Astrocyte of the cerebellum (primary cell): ENCODE results near the gene DNTTIP2.
"Not testable (repeated sequence)": the region's sequence is repeated elsewhere in the genome, so short reads cannot be mapped to it uniquely, and the experiment has no call there.

Experiments
- DNase-seq: peaks from one replicate; pipeline ENCODE4 v3.0.0-alpha.2; 2011; ENCODE audit warnings: low read depth
- H3K4me3 ChIP-seq: 2 replicates; pipeline ENCODE4 v1.5.1; 2011; ENCODE audit warnings: mild to moderate bottlenecking, low read depth, low read length, moderate library complexity
- in situ Hi-C: cut with HindIII; loops from 2 replicates; pipeline ENCODE4 v1.10.0; 2017; ENCODE audit warnings: low sequenced_read_pairs
- TF ChIP-seq, protein P1 (sequence below): IDR thresholded peaks from 2 replicates; pipeline ENCODE4 v1.5.1; 2012; ENCODE audit warnings: low read length, low read depth, moderate library complexity, mild to moderate bottlenecking; ENCODE audit errors: missing control alignments

DNTTIP2 gene

DNA sequence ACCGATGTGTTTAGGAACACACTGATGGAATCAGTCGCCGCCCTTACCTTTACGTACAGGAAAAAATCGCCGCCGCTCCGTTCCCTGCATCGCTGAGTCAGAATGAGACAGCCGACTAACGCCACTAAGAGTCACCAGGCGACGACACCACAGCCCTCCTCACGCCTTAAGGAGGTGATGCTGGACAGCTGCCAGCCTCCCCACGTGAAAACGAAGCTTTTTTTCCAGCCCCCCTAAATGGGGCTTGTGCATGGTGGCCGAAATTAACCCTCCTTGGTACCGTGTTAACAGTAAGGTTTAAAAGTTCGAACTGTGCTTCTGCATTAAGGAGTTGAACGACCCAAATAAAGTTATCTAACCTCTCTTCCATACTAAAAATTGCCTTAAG, 511 bp downstream of the DNTTIP2 start:
- DNase-seq: no peak
- TF ChIP-seq, protein P1, sequence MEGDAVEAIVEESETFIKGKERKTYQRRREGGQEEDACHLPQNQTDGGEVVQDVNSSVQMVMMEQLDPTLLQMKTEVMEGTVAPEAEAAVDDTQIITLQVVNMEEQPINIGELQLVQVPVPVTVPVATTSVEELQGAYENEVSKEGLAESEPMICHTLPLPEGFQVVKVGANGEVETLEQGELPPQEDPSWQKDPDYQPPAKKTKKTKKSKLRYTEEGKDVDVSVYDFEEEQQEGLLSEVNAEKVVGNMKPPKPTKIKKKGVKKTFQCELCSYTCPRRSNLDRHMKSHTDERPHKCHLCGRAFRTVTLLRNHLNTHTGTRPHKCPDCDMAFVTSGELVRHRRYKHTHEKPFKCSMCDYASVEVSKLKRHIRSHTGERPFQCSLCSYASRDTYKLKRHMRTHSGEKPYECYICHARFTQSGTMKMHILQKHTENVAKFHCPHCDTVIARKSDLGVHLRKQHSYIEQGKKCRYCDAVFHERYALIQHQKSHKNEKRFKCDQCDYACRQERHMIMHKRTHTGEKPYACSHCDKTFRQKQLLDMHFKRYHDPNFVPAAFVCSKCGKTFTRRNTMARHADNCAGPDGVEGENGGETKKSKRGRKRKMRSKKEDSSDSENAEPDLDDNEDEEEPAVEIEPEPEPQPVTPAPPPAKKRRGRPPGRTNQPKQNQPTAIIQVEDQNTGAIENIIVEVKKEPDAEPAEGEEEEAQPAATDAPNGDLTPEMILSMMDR: no peak
- peak overlapping the region; percentile 67 for H3K4me3 ChIP-seq
- in situ Hi-C loops: no loop called here

DNA sequence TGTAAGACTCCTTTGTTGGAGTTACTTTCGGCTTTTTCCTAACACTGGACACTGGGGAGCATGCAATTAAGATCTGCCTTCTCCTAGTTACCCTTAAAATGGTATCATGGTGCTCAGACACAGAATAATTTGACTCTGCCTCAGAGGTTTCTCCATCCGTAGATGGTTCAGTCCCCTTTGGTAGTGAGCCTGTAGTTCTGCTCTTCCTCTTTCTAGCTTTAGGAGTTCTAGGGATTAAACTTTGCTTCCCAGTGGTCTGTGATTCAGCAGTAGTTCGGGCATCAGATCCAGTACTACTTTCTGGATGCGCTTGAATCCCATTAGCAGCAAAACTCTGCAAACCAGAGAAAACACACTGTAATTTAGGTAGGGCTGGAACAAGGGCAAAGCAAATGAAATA, 1.5 kb downstream of the DNTTIP2 start:
- TF ChIP-seq, protein P1: no peak
- no peak for DNase-seq
- in situ Hi-C loops: no loop called here
- H3K4me3 ChIP-seq: no peak overlapping the region

DNA sequence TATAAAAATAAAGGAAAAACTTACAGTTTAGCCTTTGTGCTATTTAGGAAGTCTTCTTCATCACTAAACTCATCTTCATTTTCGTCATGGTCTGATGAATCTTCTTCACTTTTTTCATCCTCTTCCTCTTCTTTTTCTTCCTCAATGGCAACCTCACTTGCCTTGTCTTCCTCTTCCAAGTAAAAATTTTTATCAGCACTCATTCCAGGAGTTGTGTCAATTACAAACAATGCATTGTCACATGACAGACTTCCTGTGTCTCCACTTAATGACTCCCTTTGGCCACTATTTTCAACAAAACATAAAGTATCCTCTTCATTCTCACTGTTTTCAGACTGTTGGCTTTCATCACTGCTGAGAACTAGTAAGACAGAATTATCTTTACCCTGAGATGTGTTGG, 2.8 kb downstream of the DNTTIP2 start:
- TF ChIP-seq, protein P1: no peak
- in situ Hi-C loops: no loop called here

DNA sequence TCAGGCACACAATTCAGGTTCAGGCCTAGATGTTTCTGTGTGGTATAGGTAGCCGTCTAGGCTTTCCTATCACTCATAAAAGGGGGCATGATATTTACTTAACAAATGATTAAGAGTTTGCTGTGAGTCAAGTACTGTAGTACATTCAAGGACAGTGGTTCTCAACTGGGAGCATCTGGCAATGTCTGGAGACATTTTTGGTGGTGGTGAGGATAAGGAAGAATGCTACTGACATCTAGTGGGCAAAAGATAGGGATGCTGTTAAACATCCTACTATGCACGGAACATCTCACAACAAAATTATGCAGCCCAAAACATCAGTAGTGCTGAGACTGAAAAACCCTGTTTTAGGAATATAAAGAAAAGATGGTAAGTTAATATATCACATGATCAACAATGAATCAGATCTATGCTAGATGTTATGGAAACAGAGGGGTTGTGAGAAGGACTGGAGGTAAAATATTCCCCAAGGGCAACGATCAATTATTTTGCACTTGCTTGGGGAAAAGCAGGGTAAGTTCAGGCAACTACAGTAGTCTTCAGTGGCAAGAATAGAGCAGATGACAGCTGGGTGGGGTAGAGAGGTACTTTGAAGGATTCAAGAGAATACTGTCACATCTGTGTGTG, 4.9 kb downstream of the DNTTIP2 start:
- peak; percentile 38 for DNase-seq
- no peak overlapping the region for H3K4me3 ChIP-seq
- TF ChIP-seq, protein P1: peak; percentile 78
- in situ Hi-C loops: no loop called here

More for the DNA sequence above, 2.8 kb downstream of the DNTTIP2 start:
- H3K4me3 ChIP-seq: no peak overlapping the region
- no peak for DNase-seq

DNA sequence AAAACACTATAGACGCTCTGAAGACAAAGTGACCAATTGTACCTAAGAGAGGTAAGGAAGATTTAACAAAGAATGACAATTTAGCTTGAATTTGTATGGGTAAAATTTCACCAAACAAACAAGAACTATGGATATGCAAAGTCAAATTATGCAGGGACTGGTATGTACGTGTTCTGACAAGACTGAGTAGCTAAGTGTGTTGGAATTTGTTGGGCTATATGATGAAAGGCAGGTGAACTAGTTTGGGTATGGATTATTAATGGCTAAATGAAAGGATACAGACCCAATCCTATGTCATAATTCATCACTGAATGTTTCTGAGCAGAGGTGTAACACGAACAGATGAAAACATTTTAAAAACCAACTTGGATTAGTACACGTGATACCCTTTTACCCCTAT, 7.6 kb downstream of the DNTTIP2 start:
- in situ Hi-C loops: no loop called here
- H3K4me3 ChIP-seq: no peak overlapping the region
- no peak for DNase-seq
- TF ChIP-seq, protein P1: no peak

DNA sequence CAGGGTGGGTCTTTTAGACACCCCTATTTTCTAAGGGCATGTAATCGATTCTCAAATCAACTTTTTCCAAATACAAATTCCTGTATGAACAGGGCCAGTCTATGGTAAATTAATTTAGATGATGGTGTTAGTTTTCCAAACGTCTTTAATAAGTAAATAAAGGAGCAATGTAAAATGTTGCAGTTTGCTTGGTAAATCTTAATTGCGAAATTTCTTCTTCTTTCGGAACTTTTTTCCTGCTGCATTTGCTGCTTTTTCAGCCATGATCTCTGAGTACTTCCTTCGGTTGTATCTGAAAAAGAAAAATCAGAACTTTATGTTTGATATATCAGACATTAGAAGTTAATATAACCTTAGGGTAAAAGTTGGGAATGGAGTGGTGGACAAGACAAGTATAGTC, 9.4 kb downstream of the DNTTIP2 start:
- no peak for DNase-seq
- in situ Hi-C loops: no loop called here
- no peak overlapping the region for H3K4me3 ChIP-seq
- TF ChIP-seq, protein P1: no peak

DNA sequence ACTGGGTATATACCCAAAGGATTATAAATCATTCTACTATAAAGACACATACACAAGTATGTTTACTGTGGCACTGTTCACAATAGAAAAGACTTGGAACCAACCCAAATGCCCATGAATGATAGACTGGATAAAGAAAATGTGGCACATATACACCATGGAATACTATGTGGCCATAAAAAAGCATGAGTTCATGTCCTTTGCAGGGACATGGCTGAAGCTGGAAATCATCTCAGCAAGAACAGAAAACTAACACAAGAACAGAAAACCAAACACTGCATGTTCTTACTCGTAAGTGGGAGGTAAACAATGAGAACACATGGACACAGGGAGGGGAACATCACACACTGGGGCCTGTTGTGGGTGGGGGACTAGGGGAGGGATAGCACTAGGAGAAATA, 10.5 kb downstream of the DNTTIP2 start:
- DNase-seq, in situ Hi-C loops, H3K4me3 ChIP-seq: not testable (repeated sequence)
